Glutamatergic neuron (in vitro differentiated cells): Measurements from ENCODE around the gene ECEL1. TPM values are rescaled to one million over a fixed set of nuclear protein-coding genes. Genes with fewer than 3 reads are reported as not detected.

Source experiments
- DNase-seq: peaks from one replicate; pipeline ENCODE4 v3.0.0; 2022
- H3K27ac Mint-ChIP-seq: one replicate; pipeline ENCODE4 v1.8.0; 2020; ENCODE audit warnings: mild to moderate bottlenecking, mixed read lengths, inconsistent platforms; ENCODE audit not compliant: unreplicated experiment
- H3K27me3 Mint-ChIP-seq: one replicate; pipeline ENCODE4 v1.8.0; 2020; ENCODE audit warnings: mild to moderate bottlenecking, moderate library complexity, mixed read lengths, inconsistent platforms; ENCODE audit not compliant: unreplicated experiment
- H3K36me3 Mint-ChIP-seq: one replicate; pipeline ENCODE4 v1.8.0; 2020; ENCODE audit warnings: mild to moderate bottlenecking, mixed read lengths, inconsistent platforms; ENCODE audit not compliant: unreplicated experiment
- H3K4me1 Mint-ChIP-seq: one replicate; pipeline ENCODE4 v1.8.0; 2020; ENCODE audit warnings: mild to moderate bottlenecking, low read depth, mixed read lengths, inconsistent platforms; ENCODE audit not compliant: unreplicated experiment
- H3K4me3 Mint-ChIP-seq: one replicate; pipeline ENCODE4 v1.8.0; 2020; ENCODE audit warnings: mild to moderate bottlenecking, mixed read lengths, inconsistent platforms; ENCODE audit not compliant: unreplicated experiment
- H3K9me3 Mint-ChIP-seq: one replicate; pipeline ENCODE4 v1.8.0; 2020; ENCODE audit warnings: mild to moderate bottlenecking, moderate library complexity, mixed read lengths, inconsistent platforms; ENCODE audit not compliant: unreplicated experiment
- total RNA-seq: library from RNA; stranded (reverse); fragmentation: NEBNext Ultra II Directional; extraction: Animal tissue kit (Norgen Biotek cat#: 25700); gene quantifications from one replicate; pipeline ENCODE4 v1.2.1, GENCODE V29; 2021; ENCODE audit not compliant: unreplicated experiment
- TF ChIP-seq, protein P1 (sequence below): fragments of 200-600 bp; sonication (generic); IDR thresholded peaks from one replicate; pipeline ENCODE4 v1.5.0; 2021; ENCODE audit not compliant: partially characterized antibody, unreplicated experiment

ECEL1 gene
- total RNA-seq, 1 donor from 2014 or later = 2.3 TPM

DNA sequence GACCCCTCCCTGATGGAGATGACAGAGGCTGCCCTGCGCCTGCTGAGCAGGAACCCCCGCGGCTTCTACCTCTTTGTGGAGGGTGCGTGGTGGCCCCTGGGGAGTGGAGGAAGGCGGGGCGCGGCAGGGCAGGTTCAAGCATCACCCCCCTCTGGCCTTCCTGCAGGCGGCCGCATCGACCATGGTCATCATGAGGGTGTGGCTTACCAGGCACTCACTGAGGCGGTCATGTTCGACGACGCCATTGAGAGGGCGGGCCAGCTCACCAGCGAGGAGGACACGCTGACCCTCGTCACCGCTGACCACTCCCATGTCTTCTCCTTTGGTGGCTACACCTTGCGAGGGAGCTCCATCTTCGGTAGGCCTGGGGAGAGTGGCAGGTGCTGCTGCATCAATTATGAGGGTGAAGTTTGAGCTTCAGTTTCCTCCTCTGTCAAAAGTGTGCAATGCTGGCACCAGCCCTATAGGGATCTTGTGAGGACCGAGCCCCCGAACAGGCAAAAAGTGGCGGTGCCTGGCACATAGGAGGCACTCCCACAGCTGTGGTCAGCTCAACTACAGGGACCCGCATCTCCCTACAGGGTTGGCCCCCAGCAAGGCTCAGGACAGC is 29.5 kb downstream of the ECEL1 start:
- Mint-ChIP-seq H3K27ac (no peak overlapping the region), H3K4me1 (no peaks in the 10 kb centered on the region), H3K9me3 (peaks cover 4% of the 10 kb centered on the region), H3K4me3 (no peak overlapping the region), H3K36me3 (no peaks in the 10 kb centered on the region), H3K27me3 (peaks cover 6% of the 10 kb centered on the region)
- DNase-seq = no peak
- TF ChIP-seq, protein P1, sequence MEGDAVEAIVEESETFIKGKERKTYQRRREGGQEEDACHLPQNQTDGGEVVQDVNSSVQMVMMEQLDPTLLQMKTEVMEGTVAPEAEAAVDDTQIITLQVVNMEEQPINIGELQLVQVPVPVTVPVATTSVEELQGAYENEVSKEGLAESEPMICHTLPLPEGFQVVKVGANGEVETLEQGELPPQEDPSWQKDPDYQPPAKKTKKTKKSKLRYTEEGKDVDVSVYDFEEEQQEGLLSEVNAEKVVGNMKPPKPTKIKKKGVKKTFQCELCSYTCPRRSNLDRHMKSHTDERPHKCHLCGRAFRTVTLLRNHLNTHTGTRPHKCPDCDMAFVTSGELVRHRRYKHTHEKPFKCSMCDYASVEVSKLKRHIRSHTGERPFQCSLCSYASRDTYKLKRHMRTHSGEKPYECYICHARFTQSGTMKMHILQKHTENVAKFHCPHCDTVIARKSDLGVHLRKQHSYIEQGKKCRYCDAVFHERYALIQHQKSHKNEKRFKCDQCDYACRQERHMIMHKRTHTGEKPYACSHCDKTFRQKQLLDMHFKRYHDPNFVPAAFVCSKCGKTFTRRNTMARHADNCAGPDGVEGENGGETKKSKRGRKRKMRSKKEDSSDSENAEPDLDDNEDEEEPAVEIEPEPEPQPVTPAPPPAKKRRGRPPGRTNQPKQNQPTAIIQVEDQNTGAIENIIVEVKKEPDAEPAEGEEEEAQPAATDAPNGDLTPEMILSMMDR = no peak

DNA sequence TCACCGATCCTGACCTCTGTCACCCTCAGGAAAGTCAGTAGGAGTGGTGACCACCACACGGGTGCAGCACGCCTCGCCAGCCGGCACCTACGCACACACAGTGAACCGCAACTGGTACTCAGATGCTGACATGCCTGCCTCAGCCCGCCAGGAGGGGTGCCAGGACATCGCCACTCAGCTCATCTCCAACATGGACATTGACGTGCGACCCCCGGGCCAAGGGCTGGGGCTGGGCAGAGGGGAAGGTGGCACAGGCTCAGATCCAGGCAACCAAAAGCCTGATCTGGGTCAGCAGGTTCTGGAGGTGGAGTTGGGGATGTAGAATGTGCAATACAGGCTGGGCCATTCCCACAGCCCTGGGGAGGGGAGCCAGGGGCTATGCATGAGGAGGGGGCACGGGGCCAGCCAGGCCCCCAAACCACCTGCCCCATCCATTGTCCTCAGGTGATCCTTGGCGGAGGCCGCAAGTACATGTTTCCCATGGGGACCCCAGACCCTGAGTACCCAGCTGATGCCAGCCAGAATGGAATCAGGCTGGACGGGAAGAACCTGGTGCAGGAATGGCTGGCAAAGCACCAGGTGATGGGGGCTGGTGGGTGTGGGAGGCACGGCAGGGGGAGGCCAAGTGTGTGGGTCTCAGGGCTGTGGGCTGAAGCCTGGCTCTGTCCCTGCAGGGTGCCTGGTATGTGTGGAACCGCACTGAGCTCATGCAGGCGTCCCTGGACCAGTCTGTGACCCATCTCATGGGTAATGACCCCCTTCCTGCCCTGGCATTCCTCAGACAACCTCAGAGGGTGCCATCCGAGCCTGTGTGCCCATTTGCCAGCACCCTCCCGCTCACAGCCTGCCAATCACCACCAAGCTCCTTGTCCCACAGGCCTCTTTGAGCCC is 30.3 kb downstream of the ECEL1 start:
- Mint-ChIP-seq H3K36me3 (no peaks in the 10 kb centered on the region), H3K9me3 (peaks cover 4% of the 10 kb centered on the region), H3K4me1 (no peaks in the 10 kb centered on the region), H3K4me3 (no peak overlapping the region), H3K27me3 (peaks cover 6% of the 10 kb centered on the region), H3K27ac (no peak overlapping the region)
- TF ChIP-seq, protein P1 = no peak
- no peak for DNase-seq

DNA sequence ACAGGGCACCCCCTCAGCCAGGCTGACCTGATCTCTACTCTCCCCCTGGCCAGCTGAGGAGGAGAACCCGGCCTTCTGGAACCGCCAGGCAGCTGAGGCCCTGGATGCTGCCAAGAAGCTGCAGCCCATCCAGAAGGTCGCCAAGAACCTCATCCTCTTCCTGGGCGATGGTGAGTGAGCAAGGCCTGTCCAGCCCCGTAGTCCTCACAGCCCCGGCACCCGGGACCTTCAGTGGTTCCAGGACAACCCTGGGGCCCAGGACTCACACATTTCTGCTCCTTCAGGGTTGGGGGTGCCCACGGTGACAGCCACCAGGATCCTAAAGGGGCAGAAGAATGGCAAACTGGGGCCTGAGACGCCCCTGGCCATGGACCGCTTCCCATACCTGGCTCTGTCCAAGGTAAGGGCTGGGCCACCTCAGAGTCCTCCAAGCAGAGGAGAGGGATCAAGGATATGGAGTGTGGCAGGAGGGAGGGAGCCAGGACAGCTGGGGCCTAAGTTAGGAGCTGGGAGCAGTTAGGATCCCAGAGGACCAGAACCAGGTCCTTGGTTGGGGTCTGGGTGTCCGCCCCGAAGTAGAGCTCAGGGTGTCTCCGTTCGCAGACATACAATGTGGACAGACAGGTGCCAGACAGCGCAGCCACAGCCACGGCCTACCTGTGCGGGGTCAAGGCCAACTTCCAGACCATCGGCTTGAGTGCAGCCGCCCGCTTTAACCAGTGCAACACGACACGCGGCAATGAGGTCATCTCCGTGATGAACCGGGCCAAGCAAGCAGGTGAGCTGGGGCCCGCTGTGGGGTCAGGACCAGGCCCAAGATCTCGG is 31.1 kb downstream of the ECEL1 start:
- no peak overlapping the region for H3K27ac Mint-ChIP-seq
- no peaks in the 10 kb centered on the region for H3K4me1 Mint-ChIP-seq
- peaks cover 6% of the 10 kb centered on the region for H3K27me3 Mint-ChIP-seq
- DNase-seq = no peak
- H3K36me3 Mint-ChIP-seq = no peaks in the 10 kb centered on the region
- no peak overlapping the region for H3K4me3 Mint-ChIP-seq
- H3K9me3 Mint-ChIP-seq = peaks cover 4% of the 10 kb centered on the region
- TF ChIP-seq, protein P1 = no peak

DNA sequence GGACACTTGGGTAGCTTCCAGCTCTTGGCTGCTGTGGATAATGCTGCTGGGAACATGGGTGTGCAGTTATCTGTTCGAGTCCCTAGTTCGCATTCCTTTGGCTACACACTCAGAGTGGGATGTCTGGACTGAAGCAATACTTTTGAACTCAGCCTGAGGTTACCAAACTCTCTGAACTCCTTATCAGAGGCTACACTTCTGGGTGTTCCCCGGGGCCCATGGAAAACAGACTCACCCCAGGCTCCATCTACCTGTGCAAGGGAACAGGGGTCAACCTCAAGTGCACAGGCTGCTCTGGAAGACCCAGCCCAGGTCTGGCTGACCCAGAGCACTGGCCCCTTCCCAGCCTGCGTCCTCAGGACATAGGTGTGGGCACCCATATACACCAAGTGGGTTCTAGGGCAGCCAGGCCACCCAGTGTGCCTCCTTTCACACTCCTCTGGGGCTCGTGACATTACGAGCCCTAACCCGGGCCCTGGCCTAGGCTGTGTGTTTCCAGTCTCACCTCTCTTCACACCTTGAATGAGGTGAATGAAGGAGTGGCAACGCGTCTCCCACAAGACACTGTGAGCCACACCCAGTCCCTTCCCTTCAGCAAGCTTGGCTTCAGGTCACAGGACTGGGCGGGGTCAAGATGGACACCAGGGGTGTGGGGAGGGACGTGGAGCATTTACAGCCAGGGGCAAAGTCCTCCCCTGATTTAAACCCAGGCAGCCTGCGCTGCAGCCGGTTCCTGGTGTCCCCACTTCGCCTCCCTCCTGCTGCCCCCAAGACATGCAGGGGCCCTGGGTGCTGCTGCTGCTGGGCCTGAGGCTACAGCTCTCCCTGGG is 32.0 kb downstream of the ECEL1 start, which contains the start of gene ALPI:
TSS of gene ALPI (plus strand) at position 728 of the 830 bp plus-strand sequence. CDS start at position 775, 47 bp downstream.
- H3K36me3 Mint-ChIP-seq = no peaks in the 10 kb centered on the region
- H3K4me3 Mint-ChIP-seq = no peak within 1 kb of the TSS
- no peak for DNase-seq
- peaks cover 6% of the 10 kb centered on the region for H3K27me3 Mint-ChIP-seq
- TF ChIP-seq, protein P1 = no peak
- no peaks in the 10 kb centered on the region for H3K9me3 Mint-ChIP-seq
- no peaks in the 10 kb centered on the region for H3K4me1 Mint-ChIP-seq
- H3K27ac Mint-ChIP-seq = no peak within 1 kb of the TSS
